ENCODE data around the gene RADIL. TPM values are rescaled to one million over a fixed set of nuclear protein-coding genes. Genes with fewer than 3 reads are reported as not detected.
A peak's percentile ranks its signal among the peaks of the same experiment; 100 is the strongest.

Gene RADIL
- total and polyA plus RNA-seq, 9 of the 15 experiments (the other 6 are each of a cell fraction or from before 2014, with no cell fraction given): 0.06 to 8.1 (median 1.9) TPM; not detected in 1

GRCh38 chr7:4760952-4761351, 122.6 kb downstream of the RADIL start (continued):
- no peak for TF ChIP-seq ZHX1 (conservative IDR thresholded peaks at IDR 0.05; ENCODE audit: low read length)

- Histone ChIP-seq H3K79me2 (ENCODE audit: control insufficient read depth, insufficient read depth, low read length) (no peaks in the 10 kb centered on the region), H3K9me1 (ENCODE audit: control insufficient read depth, insufficient read depth, low read length) (no peaks in the 10 kb centered on the region), H3K9ac (ENCODE audit: insufficient read depth in 1 of 2, low read depth in 2 of 2, low read length in 2 of 2) (no peak overlapping the region), H3K27ac (ENCODE audit: extremely low read depth, low read depth, low read length) (no peak overlapping the region), H2AFZ (ENCODE audit: low read depth, low read length) (no peak overlapping the region), H3K4me1 (replicated peaks in 1 of 2; ENCODE audit: control insufficient read depth in 2 of 2, insufficient read depth in 2 of 2, low read length in 2 of 2) (peaks cover 0 to 10% of the 10 kb centered on the region in 2 experiments; a peak in 1 of 5 replicates), H3K9me3 (replicated peaks; ENCODE audit: control insufficient read depth, insufficient read depth, low read depth, low read length) (no peaks in the 10 kb centered on the region), H3K4me3 (no peak overlapping the region), H3K4me2 (ENCODE audit: insufficient read depth, low read length) (no peak overlapping the region), H4K20me1 (replicated peaks; ENCODE audit: control insufficient read depth, insufficient read depth, low read length) (0 out of 2 replicates have a peak, but pooled peaks cover 3% of the 10 kb centered on the region), H3K27me3 (ENCODE audit: control insufficient read depth in 2 of 2, insufficient read depth in 2 of 2, low read length in 2 of 2) (no peaks in the 10 kb centered on the region), H3K36me3 (ENCODE audit: control insufficient read depth, insufficient read depth, low read length) (peaks cover 91% of the 10 kb centered on the region; the same call in 2 of the 3 replicates)
- TF ChIP-seq UBTF (IDR thresholded peaks at IDR 0.05; ENCODE audit: borderline replicate concordance in 1 of 2, low read depth in 2 of 2, low read length in 2 of 2) (no peak), RBM22 (IDR thresholded peaks at IDR 0.05; ENCODE audit: low read depth, low read length, poor library complexity, severe bottlenecking) (peak; percentile 73), POLR2G (IDR thresholded peaks at IDR 0.05; ENCODE audit: low read depth, low read length) (peak; percentile 60), ZNF778 (CRISPR knock-in tag; IDR thresholded peaks at IDR 0.05) (no peak)
- DNase-seq (ENCODE audit: extremely low read depth in 1 of 4, low spot score in 3 of 4) (no peak), ATAC-seq (no peak), FAIRE-seq (no peak)
- WGBS (ENCODE audit: insufficient coverage, low coverage, missing lambda C conversion rate): 98% methylated on average over 9 of the region's 40 CpGs
- in situ Hi-C loops (cut with MboI): no loop called here
- intact Hi-C loops (cut with micrococcal nuclease): no loop called here
- BruUV-seq (replicated peaks): no TSS peak
- CTCF ChIA-PET (ENCODE audit: low intra/inter-chr PET ratio): no interaction called here
- POLR2A ChIA-PET: no interaction called here
These were observed 124.3 kb downstream of the RADIL start for GRCh38 chr7:4759211-4759610.
